ENCODE measurements around the gene PIP. TPM values are rescaled to one million over a fixed set of nuclear protein-coding genes. Genes with fewer than 3 reads are reported as not detected.
"Not testable (repeated sequence)": the region's sequence is repeated elsewhere in the genome, so short reads cannot be mapped to it uniquely, and the experiment has no call there.

PIP gene
- total and polyA plus RNA-seq, 5 experiments from 2014 or later = not detected

GRCh38 chr7:143129477-143129876, 2.4 kb upstream of the PIP start:
- H3K27me3 Mint-ChIP-seq = peaks cover 8 to 44% (median 24%) of the 10 kb centered on the region in 5 donors
- H3K4me3 Mint-ChIP-seq = no peak overlapping the region
- no peak overlapping the region for H3K27ac Mint-ChIP-seq
- ATAC-seq = no peak
- H3K9me3 Mint-ChIP-seq = peaks cover 5 to 24% (median 13%) of the 10 kb centered on the region in 9 donors
- POLR2A ChIA-PET = no interaction called here
- DNase-seq = no peak
- H3K36me3 Mint-ChIP-seq = peaks cover 0 to 2% (median 0%) of the 10 kb centered on the region in 3 donors
- H3K4me1 Mint-ChIP-seq = peaks cover 0 to 9% (median 0%) of the 10 kb centered on the region in 4 donors

- no peak overlapping the region for H3K27ac Mint-ChIP-seq
- H3K4me3 Mint-ChIP-seq = no peak overlapping the region
- H3K36me3 Mint-ChIP-seq = no peaks in the 10 kb centered on the region
- no peak for ATAC-seq
- H3K9me3 Mint-ChIP-seq = peaks cover 2 to 13% (median 7%) of the 10 kb centered on the region in 9 donors
- H3K4me1 Mint-ChIP-seq = peaks cover 0 to 9% (median 0%) of the 10 kb centered on the region in 4 donors
- no peak for DNase-seq
- POLR2A ChIA-PET = no interaction called here
- H3K27me3 Mint-ChIP-seq = peaks cover 8 to 44% (median 26%) of the 10 kb centered on the region in 5 donors
Measured at GRCh38 chr7:143130541-143130940, 1.3 kb upstream of the PIP start.

GRCh38 chr7:143147070-143147469, 15.2 kb downstream of the PIP start:
- Mint-ChIP-seq H3K27ac (no peak overlapping the region), H3K36me3 (peaks cover 0 to 4% (median 4%) of the 10 kb centered on the region in 3 donors), H3K4me3 (no peak overlapping the region), H3K4me1 (no peaks in the 10 kb centered on the region), H3K27me3 (peaks cover 5 to 10% (median 6%) of the 10 kb centered on the region in 5 donors), H3K9me3 (peaks cover 0 to 18% (median 7%) of the 10 kb centered on the region in 9 donors)
- no peak for ATAC-seq
- DNase-seq = no peak
- POLR2A ChIA-PET = no interaction called here

DNA sequence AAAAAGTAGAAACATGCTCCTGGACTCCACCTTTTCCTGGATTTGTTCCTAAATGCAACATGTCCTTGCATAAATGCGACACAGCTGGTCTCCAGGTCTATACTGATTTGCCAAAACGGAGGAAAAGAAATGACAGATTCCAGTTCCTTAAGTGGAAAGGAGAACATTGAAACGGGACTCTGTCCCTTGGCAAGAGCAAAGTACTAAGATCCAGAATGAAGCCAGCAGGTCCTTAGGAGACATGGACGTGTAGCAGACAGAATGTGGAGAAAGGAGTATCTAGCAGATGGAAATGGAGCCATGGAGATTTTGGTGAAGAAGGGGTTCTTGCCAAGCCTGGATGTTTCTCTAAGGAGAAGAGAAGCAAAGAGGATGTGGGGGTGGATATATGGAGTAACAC, 16.2 kb downstream of the PIP start:
- no peak for DNase-seq
- POLR2A ChIA-PET = no interaction called here
- Mint-ChIP-seq H3K27me3 (peaks cover 5 to 10% (median 6%) of the 10 kb centered on the region in 5 donors), H3K4me1 (no peaks in the 10 kb centered on the region), H3K4me3 (no peak overlapping the region), H3K27ac (no peak overlapping the region), H3K9me3 (peaks cover 0 to 18% (median 7%) of the 10 kb centered on the region in 9 donors), H3K36me3 (peaks cover 0 to 4% (median 4%) of the 10 kb centered on the region in 3 donors)
- no peak for ATAC-seq

DNA sequence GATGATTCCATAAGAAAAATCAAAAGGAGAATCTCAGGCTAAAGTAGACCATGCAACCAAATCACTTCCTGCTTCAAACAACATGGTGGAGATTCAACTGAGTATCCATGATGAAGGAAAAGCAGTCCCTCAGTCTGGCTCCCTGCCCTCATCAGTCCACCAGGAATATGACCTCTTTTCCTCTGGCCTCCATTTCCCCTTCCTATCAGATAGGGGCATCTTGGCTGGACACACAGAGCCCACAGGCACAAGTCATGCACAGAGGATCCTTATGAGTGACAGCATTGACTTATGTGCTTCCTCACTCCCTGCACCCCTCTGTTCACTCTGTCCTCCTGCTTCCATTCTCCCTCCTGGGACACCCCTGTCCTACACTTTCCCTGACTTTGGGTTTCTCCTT, 16.8 kb downstream of the PIP start:
- H3K4me1 Mint-ChIP-seq = no peaks in the 10 kb centered on the region
- H3K4me3 Mint-ChIP-seq = no peak overlapping the region
- no peak for DNase-seq
- peaks cover 0 to 4% (median 4%) of the 10 kb centered on the region in 3 donors for H3K36me3 Mint-ChIP-seq
- POLR2A ChIA-PET = no interaction called here
- no peak overlapping the region for H3K27ac Mint-ChIP-seq
- no peak for ATAC-seq
- H3K27me3 Mint-ChIP-seq = peaks cover 4 to 10% (median 6%) of the 10 kb centered on the region in 5 donors
- peaks cover 0 to 18% (median 7%) of the 10 kb centered on the region in 9 donors for H3K9me3 Mint-ChIP-seq

DNA sequence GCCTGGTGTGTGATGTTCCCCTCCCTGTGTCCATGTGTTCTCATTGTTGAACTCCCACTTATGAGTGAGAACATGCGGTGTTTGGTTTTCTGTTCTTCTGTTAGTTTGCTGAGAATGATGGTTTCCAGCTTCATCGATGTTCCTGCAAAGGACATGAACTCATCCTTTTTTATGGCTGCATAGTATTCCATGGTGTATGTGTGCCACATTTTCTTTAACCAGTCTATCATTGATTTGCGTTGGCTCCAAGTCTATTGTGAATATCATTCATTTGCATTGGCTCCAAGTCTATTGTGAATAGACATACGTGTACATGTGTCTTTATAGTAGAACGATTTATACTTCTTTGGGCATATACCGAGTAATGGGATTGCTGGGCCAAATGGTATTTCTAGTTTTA, 18.8 kb downstream of the PIP start:
- Mint-ChIP-seq H3K27me3 (peaks cover 0 to 10% (median 5%) of the 10 kb centered on the region in 5 donors), H3K9me3 (peaks cover 0 to 18% (median 7%) of the 10 kb centered on the region in 9 donors)
- H3K4me3 Mint-ChIP-seq, DNase-seq, H3K4me1 Mint-ChIP-seq, POLR2A ChIA-PET, H3K27ac Mint-ChIP-seq, ATAC-seq, H3K36me3 Mint-ChIP-seq: not testable (repeated sequence)

DNA sequence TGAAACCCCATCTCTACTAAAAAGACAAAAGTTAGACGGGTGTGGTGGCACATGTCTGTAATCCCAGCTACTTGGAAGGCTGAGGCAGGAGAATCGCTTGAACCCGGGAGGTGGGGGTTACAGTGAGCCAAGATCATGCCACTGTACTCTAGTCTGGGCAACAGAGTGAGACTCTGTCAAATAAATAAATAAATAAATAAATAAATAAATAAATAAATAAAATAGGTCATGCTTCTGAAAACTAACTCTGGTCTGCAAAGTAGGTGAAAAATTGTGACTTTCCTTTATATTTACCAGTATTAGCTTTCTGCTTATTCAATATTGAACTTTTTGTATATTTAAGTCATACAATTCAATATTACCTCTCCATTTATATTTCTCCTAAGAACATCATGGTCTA, 26.7 kb downstream of the PIP start:
- H3K4me3 Mint-ChIP-seq, DNase-seq, ATAC-seq, POLR2A ChIA-PET, H3K36me3 Mint-ChIP-seq, H3K27me3 Mint-ChIP-seq, H3K4me1 Mint-ChIP-seq, H3K27ac Mint-ChIP-seq: not testable (repeated sequence)
- peaks cover 0 to 15% (median 0%) of the 10 kb centered on the region in 9 donors for H3K9me3 Mint-ChIP-seq

GRCh38 chr7:143171697-143172096, 39.8 kb downstream of the PIP start:
- H3K27me3 Mint-ChIP-seq = peaks cover 0 to 11% (median 8%) of the 10 kb centered on the region in 5 donors
- peaks cover 0 to 6% (median 4%) of the 10 kb centered on the region in 3 donors for H3K36me3 Mint-ChIP-seq
- POLR2A ChIA-PET = no interaction called here
- ATAC-seq (no peak), DNase-seq (no peak)
- peaks cover 0 to 15% (median 6%) of the 10 kb centered on the region in 9 donors for H3K9me3 Mint-ChIP-seq
- H3K4me1 Mint-ChIP-seq = peaks cover 0 to 6% (median 0%) of the 10 kb centered on the region in 4 donors
- H3K4me3 Mint-ChIP-seq = no peak overlapping the region
- H3K27ac Mint-ChIP-seq = no peak overlapping the region

GRCh38 chr7:143172354-143172753, 40.5 kb downstream of the PIP start:
- H3K9me3 Mint-ChIP-seq = peaks cover 2 to 16% (median 5%) of the 10 kb centered on the region in 9 donors
- H3K27me3 Mint-ChIP-seq = peaks cover 0 to 11% (median 7%) of the 10 kb centered on the region in 5 donors
- peaks cover 0 to 5% (median 3%) of the 10 kb centered on the region in 3 donors for H3K36me3 Mint-ChIP-seq
- no peak overlapping the region for H3K4me3 Mint-ChIP-seq
- POLR2A ChIA-PET = no interaction called here
- H3K4me1 Mint-ChIP-seq = peaks cover 0 to 6% (median 0%) of the 10 kb centered on the region in 4 donors
- DNase-seq (no peak), ATAC-seq (no peak)
- H3K27ac Mint-ChIP-seq = no peak overlapping the region

DNA sequence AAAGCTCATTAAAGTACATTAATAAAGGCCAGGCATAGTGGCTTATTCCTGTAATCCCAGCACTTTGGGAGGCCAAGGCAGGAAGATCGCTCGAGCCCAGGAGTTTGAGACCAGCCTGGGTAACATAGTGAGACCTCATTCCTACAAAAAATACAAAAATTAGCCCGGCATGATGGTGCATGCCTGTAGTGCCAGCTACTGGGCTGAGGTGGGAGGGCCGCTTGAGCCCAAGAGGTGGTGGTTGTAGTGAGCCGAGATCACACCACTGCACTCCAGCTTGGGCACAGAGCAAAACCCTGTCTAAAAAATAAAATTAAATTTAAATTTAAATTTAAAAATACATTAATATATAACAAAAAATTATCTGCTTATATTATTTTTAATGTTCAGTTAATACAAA, 44.3 kb downstream of the PIP start:
- H3K27me3 Mint-ChIP-seq = peaks cover 0 to 9% (median 4%) of the 10 kb centered on the region in 5 donors
- peaks cover 0 to 3% (median 0%) of the 10 kb centered on the region in 4 donors for H3K4me1 Mint-ChIP-seq
- no peak for DNase-seq
- H3K9me3 Mint-ChIP-seq = peaks cover 6 to 35% (median 23%) of the 10 kb centered on the region in 9 donors
- peaks cover 0 to 24% (median 0%) of the 10 kb centered on the region in 3 donors for H3K36me3 Mint-ChIP-seq
- ATAC-seq = no peak
- H3K4me3 Mint-ChIP-seq = no peak overlapping the region
- H3K27ac Mint-ChIP-seq = no peak overlapping the region
- POLR2A ChIA-PET = no interaction called here

DNA sequence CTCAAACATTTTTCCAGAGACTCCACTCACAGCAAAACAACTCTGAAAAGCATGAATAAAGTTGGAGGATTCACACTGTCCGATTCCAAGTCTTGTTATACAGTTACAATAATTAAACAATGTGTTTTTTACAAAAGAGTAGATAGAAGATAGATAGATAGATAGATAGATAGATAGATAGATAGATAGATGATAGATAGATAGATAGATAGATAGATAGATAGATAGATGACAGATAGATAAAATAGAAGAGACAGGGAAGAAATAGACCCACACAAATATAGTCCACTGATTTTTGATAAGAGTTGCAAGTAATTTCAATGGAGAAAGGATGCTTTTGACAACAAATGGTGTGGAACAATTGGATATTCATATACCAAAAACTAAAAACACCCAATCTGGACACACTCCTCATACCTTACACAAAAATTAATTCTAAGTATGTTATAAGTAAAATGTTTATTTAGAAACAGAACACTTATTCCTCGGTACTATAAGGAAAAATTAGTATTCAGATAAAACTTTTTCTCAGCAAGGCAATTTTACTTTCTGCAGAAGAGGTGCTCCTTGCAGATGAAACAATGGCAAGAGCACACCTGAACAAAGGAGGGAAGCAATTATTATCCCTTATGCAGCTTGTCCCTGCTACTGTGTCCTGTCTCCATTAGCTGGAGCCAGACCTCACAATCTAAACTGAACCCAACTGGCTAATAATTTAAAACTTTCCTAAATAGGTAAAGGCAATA, 45.7 kb downstream of the PIP start:
- Mint-ChIP-seq H3K36me3 (peaks cover 0 to 29% (median 0%) of the 10 kb centered on the region in 3 donors), H3K4me1 (peaks cover 0 to 8% (median 0%) of the 10 kb centered on the region in 4 donors), H3K4me3 (no peak overlapping the region), H3K9me3 (peaks cover 6 to 40% (median 23%) of the 10 kb centered on the region in 9 donors), H3K27ac (no peak overlapping the region), H3K27me3 (peaks cover 4 to 17% (median 4%) of the 10 kb centered on the region in 5 donors)
- ATAC-seq (no peak), DNase-seq (no peak)
- POLR2A ChIA-PET = no interaction called here

GRCh38 chr7:143180771-143181170, 48.9 kb downstream of the PIP start:
- H3K27ac Mint-ChIP-seq, H3K4me3 Mint-ChIP-seq, POLR2A ChIA-PET, ATAC-seq, DNase-seq: not testable (repeated sequence)
- H3K4me1 Mint-ChIP-seq = peaks cover 0 to 21% (median 0%) of the 10 kb centered on the region in 4 donors
- peaks cover 11 to 35% (median 17%) of the 10 kb centered on the region in 5 donors for H3K27me3 Mint-ChIP-seq
- peaks cover 0 to 29% (median 0%) of the 10 kb centered on the region in 3 donors for H3K36me3 Mint-ChIP-seq
- peaks cover 4 to 40% (median 23%) of the 10 kb centered on the region in 9 donors for H3K9me3 Mint-ChIP-seq

- DNase-seq = no peak
- Mint-ChIP-seq H3K4me1 (peaks cover 0 to 21% (median 0%) of the 10 kb centered on the region in 4 donors), H3K27me3 (peaks cover 13 to 40% (median 20%) of the 10 kb centered on the region in 5 donors), H3K4me3 (no peak overlapping the region), H3K27ac (no peak overlapping the region), H3K9me3 (peaks cover 4 to 40% (median 23%) of the 10 kb centered on the region in 9 donors), H3K36me3 (peaks cover 0 to 29% (median 0%) of the 10 kb centered on the region in 3 donors)
- no peak for ATAC-seq
- POLR2A ChIA-PET = no interaction called here
Measured at GRCh38 chr7:143181349-143181748, 49.5 kb downstream of the PIP start.
